ENCODE measurements around the gene ADGRF1.
A peak's percentile ranks its signal among the peaks of the same experiment; 100 is the strongest.

The ADGRF1 gene

DNA sequence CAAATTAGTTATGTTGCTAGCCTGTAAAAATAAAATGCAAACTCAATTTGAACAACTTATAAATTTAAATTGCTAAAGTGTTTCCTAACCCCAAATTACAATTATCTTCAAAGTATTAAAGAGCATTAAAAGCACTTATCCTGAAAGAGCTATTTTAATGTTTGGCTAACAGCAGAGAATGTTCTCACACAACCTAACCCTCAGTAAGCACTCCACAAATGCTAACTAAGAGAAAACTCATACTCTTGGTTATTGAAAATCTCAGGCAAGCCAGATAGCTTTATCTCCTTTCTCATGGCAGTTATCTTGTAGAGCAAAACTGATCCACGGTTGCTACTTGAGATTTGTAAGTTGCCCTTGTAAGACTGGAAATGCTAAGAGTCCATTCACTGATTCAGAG, 30.5 kb upstream of the ADGRF1 start:
- TF ChIP-seq GATA3 (IDR thresholded peaks at IDR 0.05; ENCODE audit: low read depth, low read length) (no peak), GATA2 (IDR thresholded peaks at IDR 0.05; ENCODE audit: low read depth, low read length) (no peak)

DNA sequence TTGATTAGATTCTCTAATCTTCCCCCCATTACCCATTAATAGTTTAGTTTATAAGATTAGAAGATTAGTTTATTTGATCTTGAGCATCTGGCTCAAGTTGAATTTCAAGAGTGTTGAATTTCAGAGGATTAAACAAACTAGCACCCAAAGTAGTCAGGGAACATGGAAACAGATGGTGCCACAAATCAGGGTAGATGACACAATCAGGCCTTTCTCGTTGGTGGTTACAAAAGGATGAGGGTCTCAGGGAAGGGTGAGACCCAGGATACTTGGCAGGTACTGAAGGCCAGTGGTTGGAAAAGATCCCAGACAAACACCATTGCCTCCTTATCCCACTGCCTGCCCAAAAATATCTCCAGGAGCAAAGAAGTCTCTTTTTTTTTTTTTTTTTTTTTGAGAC, 29.5 kb upstream of the ADGRF1 start:
- TF ChIP-seq GATA2 (IDR thresholded peaks at IDR 0.05; ENCODE audit: low read depth, low read length): no peak
- TF ChIP-seq GATA3 (IDR thresholded peaks at IDR 0.05; ENCODE audit: low read depth, low read length): no peak

DNA sequence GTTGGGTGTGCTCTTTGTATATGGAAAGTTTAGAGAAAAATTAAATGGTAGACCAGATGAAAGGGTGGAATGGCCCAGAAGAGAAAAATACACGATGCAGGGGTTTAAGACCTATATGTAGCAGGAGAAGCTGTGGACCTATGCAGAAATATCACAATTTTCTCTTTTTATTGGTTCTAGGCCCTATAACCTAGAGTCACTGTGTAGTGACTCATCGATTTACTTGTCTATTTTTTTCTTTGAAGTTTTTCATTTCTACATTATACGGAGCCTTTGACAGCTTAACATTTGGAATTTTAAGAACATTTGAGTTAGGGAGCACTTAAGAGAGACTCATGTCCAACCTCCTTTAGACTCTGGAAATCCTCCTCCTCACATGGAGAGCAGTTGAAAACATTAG, 28.3 kb upstream of the ADGRF1 start:
- TF ChIP-seq GATA3 (IDR thresholded peaks at IDR 0.05; ENCODE audit: low read depth, low read length) (no peak), GATA2 (IDR thresholded peaks at IDR 0.05; ENCODE audit: low read depth, low read length) (no peak)

DNA sequence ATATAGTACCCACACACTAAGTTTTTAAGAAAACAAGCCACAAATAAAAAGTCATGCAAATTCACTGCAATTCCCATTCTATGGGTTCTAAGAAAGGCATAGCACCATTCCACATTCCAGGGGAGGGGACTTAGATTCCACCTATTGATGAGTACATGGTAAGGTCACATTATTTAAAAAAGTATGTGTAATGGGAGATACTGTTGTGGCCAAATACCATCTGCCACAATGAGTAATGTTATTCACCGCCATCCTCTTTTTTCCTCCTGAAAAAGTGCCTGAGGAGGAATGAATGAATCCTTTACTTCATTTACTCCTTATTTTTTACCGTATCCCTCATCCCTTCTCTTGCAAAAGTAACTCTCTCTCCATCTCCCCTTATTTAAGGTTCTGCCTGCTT, 27.0 kb upstream of the ADGRF1 start:
- TF ChIP-seq GATA3 (IDR thresholded peaks at IDR 0.05; ENCODE audit: low read depth, low read length): no peak
- no peak for TF ChIP-seq GATA2 (IDR thresholded peaks at IDR 0.05; ENCODE audit: low read depth, low read length)

DNA sequence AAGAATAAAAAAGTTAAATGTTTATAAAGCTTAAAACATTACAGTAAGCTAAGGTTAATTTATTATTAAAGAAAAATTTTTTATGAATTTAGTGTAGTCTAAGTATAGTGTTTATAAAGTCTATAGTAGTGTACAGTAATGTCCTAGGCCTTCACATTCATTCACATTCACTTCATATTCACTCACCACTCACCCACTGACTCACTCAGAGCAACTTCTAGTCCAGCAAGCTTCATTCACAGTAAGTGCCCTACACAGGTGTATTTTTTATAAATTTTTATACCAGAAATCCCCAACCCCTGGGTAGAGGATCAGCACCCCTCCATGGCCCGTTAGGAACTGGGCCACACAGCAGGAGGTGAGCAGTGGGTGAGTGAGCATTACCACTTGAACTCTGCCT, 24.3 kb upstream of the ADGRF1 start:
- TF ChIP-seq GATA2 (IDR thresholded peaks at IDR 0.05; ENCODE audit: low read depth, low read length) (no peak), GATA3 (IDR thresholded peaks at IDR 0.05; ENCODE audit: low read depth, low read length) (no peak)

DNA sequence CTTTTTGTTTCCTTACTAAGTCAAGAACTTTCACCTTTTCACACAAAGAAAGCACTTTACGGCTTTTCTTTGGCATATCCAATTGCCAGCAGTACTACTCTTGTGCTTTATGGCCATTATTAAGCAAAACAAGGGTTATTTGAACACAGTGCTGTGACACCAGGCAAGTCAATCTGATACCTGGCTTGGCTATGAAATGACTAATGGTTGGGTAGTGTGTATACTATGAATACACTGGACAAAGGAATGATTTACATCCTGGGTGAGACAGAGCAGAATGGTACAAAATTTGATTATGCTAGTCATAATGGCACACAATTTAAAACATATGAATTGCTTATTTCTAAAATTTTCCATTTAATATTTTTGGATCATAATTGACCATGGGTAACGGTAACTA, 22.1 kb upstream of the ADGRF1 start:
- TF ChIP-seq GATA3 (IDR thresholded peaks at IDR 0.05; ENCODE audit: low read depth, low read length) (no peak), GATA2 (IDR thresholded peaks at IDR 0.05; ENCODE audit: low read depth, low read length) (no peak)

DNA sequence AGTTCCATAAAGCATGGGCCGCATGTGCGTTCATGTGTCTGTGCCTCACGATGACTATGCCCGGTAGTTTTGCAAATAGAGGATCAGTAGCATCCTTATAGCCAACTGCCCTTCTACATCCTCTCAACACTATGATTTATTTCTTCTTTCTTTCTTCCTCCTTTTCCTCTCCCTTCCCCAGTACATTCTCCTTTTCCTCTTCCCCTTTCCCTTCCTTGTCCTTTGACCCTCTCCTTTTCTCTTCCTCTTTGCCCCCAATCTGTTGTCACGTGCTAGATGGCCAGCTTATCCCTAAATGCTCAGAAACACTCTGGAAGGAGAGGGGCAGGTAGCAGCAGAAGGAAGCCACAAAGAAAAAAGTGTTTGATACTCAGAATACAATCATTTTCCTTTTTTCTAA, 20.2 kb upstream of the ADGRF1 start:
- no peak for TF ChIP-seq GATA3 (IDR thresholded peaks at IDR 0.05; ENCODE audit: low read depth, low read length)
- TF ChIP-seq GATA2 (IDR thresholded peaks at IDR 0.05; ENCODE audit: low read depth, low read length): no peak

DNA sequence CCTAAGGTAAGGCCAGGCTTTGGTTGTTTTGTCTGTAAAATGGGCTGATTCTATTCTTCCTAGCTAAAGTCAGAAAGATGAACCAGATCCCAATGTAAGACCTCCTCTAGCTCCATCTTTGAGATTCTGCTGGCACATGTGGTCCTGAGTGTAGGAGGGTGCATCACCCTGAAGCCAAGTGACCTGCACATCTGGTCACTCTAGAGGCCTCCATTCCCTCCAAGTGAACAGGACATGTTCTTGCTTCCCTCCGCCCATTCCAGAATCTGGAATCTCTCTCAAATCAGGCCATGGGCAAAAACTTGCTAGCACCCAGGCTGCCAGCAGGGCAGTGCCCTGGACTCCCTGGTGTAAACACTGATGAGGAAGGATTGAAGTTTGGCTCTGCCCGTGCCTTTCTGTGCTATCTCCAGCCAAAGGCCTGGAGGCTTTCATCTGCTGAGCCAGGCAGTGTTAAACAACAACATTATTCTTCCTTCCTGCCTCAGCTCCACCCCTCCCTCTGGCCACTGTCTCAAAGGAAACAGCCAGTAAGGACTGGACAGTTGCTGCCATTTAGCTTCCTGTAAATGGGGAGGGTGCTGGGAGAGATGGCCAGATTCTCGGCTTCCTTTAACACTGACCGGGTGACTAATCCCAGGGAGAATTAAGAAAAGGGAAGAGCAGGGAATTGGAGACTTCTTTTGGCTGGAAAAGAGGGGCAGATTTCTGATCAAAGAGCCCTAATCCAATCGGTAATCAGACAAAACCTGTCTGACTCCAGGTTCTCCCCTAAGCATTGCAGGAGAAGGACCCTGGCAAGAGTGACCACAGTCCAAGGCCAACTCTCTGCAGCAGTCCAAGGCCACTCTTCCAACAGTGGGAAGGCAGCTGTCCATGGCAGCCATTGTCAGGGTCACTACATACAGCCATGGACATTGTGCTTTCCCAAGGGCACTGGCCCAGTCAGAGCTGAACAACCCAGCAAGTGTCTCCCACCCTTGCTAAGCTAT, 19.5 kb upstream of the ADGRF1 start:
- no peak for TF ChIP-seq GATA3 (IDR thresholded peaks at IDR 0.05; ENCODE audit: low read depth, low read length)
- no peak for TF ChIP-seq GATA2 (IDR thresholded peaks at IDR 0.05; ENCODE audit: low read depth, low read length)

DNA sequence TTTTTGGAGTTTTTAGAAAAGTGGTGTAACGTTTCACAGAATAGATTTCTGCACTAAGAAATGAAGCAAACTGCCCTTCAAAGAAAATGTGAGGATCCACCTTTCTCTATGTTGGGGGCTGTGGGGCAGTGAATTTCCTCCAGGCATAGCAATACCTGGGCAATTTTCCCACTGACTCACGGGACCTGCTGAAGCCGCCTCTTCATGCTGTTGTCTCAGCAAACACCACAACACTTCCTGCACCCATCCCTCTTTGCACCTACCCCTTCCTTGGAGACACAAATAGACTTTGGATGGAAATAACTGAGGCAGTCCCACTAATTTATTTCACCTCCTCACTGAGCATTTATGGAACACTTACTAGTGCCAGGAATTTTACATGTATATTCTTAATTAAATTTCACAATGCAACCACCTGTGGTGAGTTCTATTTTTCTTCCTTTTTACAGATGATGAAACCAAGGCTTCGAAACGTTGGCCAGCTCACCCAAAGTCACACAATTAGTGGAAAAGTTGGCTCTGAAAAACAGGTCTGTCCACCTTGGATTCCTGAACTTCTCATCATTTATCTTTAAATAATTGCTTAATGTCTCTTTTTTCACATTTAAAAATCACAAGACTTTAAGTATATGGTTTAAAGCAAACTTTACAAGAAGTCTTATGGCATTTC, 17.2 kb upstream of the ADGRF1 start:
- no peak for TF ChIP-seq GATA3 (IDR thresholded peaks at IDR 0.05; ENCODE audit: low read depth, low read length)
- no peak for TF ChIP-seq GATA2 (IDR thresholded peaks at IDR 0.05; ENCODE audit: low read depth, low read length)

DNA sequence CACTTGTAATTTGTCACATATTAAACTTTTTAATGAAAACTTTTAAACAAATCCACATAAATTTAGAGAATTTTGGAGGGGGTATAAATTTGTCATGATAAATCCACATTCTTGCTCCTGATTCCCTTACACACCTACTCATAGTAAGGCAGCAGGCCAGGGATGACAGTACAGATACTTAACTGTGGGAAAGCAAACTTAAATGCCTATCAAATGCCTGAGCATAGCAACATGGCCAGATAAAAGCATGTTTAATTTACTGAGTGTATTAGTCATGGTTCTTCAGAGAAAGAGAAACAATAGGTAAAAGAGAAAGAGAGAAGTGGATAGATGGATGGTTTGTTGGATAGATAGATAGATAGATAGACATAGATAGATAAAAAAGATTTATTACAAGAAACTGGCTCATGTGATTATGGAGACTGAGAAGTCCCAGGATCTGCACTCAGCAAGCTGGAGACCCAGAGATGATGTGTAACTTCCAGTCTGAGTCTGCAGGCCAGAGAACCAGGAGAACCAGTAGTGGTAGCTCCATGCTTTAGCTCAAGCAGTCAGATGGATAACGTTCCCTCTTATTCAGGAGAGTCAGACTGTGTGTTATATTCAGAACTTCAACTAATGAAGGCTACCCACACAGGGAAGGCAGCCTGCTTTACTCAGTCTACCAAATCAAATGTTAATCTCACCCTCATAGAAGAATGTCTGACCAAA, 15.9 kb upstream of the ADGRF1 start:
- TF ChIP-seq GATA2 (IDR thresholded peaks at IDR 0.05; ENCODE audit: low read depth, low read length) (no peak), GATA3 (IDR thresholded peaks at IDR 0.05; ENCODE audit: low read depth, low read length) (no peak)

DNA sequence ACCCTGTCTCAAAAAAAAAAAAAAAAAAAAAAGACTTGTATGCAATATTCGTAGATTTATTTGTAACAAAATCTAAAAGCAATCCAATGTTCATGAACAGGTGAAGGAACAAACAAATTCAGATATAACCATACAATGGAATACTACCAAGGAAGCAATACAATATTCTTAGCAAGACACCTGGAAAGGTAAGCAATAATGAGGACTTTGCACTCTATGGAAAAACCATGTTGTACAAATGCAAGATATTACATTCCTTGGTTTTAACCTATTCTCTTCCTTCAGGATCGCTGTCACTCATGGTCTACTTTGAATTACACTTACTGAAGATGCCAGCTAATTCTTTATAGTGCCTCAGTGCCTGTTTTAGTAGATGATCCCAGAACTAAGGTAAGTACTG, 14.7 kb upstream of the ADGRF1 start:
- TF ChIP-seq GATA2 (IDR thresholded peaks at IDR 0.05; ENCODE audit: low read depth, low read length) (no peak), GATA3 (IDR thresholded peaks at IDR 0.05; ENCODE audit: low read depth, low read length) (no peak)

DNA sequence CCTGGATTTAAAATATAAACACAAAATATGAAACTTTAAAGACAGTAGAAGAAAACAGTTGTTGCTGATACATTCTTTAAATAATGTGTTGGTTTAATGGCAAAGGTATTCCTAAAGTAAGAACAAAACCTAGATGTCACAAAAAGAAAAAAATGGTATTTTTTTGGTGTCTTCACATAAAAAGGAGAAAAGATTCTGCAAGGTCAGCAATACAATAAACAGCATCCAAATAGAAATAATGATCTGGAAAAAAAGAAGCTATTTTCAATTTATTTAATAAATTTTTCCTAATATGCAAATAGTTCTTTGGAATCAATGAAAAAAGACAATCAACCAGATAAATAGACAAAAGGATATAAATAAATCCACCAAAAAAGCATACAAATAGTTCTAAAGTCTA, 6.5 kb upstream of the ADGRF1 start:
- no peak for TF ChIP-seq GATA3 (IDR thresholded peaks at IDR 0.05; ENCODE audit: low read depth, low read length)
- TF ChIP-seq GATA2 (IDR thresholded peaks at IDR 0.05; ENCODE audit: low read depth, low read length): no peak

DNA sequence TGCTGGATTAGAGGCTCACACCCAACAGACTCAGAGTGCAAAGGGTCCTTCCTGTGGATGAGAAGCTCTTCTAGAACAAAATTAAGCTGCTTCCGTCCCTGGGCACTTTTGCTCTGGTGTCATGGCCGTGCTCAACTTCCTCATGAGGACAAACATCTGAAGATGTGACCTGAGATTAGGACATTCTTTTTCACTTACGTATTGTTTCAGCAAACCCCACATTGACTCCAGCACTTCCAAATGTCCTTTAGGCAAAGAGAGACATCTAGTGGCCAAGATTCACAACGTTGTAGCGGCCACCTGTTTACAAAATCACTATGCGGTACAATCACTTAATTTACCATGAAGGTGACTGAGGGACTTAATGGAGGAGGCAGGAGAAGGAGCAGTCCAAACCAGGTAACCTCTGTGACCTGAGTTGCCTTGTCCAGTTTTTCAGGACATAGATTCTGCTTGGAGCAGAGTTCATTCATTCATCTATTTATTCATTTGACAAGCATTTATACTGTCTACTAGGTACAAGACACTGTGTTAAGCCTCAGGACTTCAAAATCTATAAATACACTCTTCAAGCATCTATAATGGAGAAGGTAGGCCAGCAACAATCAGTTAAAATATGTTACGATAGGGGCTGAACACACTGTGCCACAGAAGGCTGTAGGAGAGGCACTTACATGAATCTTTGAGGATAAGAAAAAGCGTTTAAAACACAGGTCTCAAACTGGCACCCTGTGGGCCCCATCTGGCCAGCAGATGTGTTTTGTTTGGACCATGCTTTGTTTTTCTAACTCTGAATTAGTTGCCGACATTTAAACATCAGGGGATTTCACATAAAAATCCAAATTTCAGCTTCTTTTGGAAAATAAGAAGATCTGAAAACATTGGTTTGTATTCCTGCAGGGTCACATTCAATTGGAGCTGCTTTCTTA, 5.6 kb upstream of the ADGRF1 start:
- peak; percentile 51; the same call in 1 of the 2 replicates for TF ChIP-seq GATA2 (IDR thresholded peaks at IDR 0.05; ENCODE audit: low read depth, low read length)
- TF ChIP-seq GATA3 (IDR thresholded peaks at IDR 0.05; ENCODE audit: low read depth, low read length): no peak
